Fibroblast of skin of back (primary cell): Measurements from ENCODE around the gene PEAR1.

Source experiments
- DNase-seq: peaks from one replicate; pipeline ENCODE4 v3.0.0-alpha.2; 2013

The PEAR1 gene

GRCh38 chr1:156901966-156902915 is 8.7 kb downstream of the PEAR1 start:
- DNase-seq: peak; percentile 45

GRCh38 chr1:156903328-156904091 is 10.0 kb downstream of the PEAR1 start:
- no peak for DNase-seq

- DNase-seq: no peak
Measured at GRCh38 chr1:156904187-156904959, 10.9 kb downstream of the PEAR1 start.

GRCh38 chr1:156905176-156905575 is 11.7 kb downstream of the PEAR1 start:
- DNase-seq: no peak

- no peak for DNase-seq
Measured at GRCh38 chr1:156905651-156906050, 12.1 kb downstream of the PEAR1 start.

- no peak for DNase-seq
Measured at GRCh38 chr1:156906206-156906906, 12.8 kb downstream of the PEAR1 start.

GRCh38 chr1:156908541-156908940 is 15.0 kb downstream of the PEAR1 start:
- DNase-seq: no peak

GRCh38 chr1:156908955-156909354 is 15.4 kb downstream of the PEAR1 start:
- DNase-seq: no peak

GRCh38 chr1:156909671-156910070 is 16.2 kb downstream of the PEAR1 start:
- DNase-seq: no peak

- no peak for DNase-seq
Measured at GRCh38 chr1:156910309-156910782, 16.8 kb downstream of the PEAR1 start.

GRCh38 chr1:156911577-156912298 is 18.2 kb downstream of the PEAR1 start:
- no peak for DNase-seq

- DNase-seq: no peak
Measured at GRCh38 chr1:156912310-156912709, 18.8 kb downstream of the PEAR1 start.

GRCh38 chr1:156912861-156913808 is 19.6 kb downstream of the PEAR1 start:
- peak; percentile 33 for DNase-seq

- no peak for DNase-seq
Measured at GRCh38 chr1:156913809-156914387, 20.4 kb downstream of the PEAR1 start.

- peak; percentile 70 for DNase-seq
Measured at GRCh38 chr1:156914440-156914856, 20.9 kb downstream of the PEAR1 start.

GRCh38 chr1:156920233-156921052 is 26.9 kb downstream of the PEAR1 start, which contains the start of gene LRRC71:
Gene LRRC71, plus strand, starts transcription at chr1:156920632. Its CDS starts 172 bp downstream, at chr1:156920804.
- DNase-seq: peak; percentile 76

- no peak for DNase-seq
Measured at GRCh38 chr1:156921053-156921529, 27.6 kb downstream of the PEAR1 start.

GRCh38 chr1:156922986-156923669 is 29.6 kb downstream of the PEAR1 start:
- DNase-seq: no peak
